ENCODE measurements around the gene CCHCR1.

Gene CCHCR1

GRCh38 chr6:31126396-31127175, 31.0 kb downstream of the CCHCR1 start:
- no peak for DNase-seq

GRCh38 chr6:31125586-31126363, 31.8 kb downstream of the CCHCR1 start:
- no peak for DNase-seq

GRCh38 chr6:31125162-31125561, 32.4 kb downstream of the CCHCR1 start:
- DNase-seq: no peak

GRCh38 chr6:31122791-31123706, 34.6 kb downstream of the CCHCR1 start:
- no peak for DNase-seq

- no peak for DNase-seq
These were observed 36.3 kb downstream of the CCHCR1 start for GRCh38 chr6:31121131-31121790.

- DNase-seq: no peak
These were observed 37.3 kb downstream of the CCHCR1 start, which contains the start of gene CDSN for GRCh38 chr6:31120151-31120915. TSS of gene CDSN (minus strand) at chr6:31120446. CDS start at chr6:31120419, 27 bp downstream.

- no peak for DNase-seq
These were observed 39.4 kb downstream of the CCHCR1 start for GRCh38 chr6:31118178-31118577.

GRCh38 chr6:31116661-31117385, 40.8 kb downstream of the CCHCR1 start:
- no peak for DNase-seq

GRCh38 chr6:31115941-31116560, 41.6 kb downstream of the CCHCR1 start:
- no peak for DNase-seq

- no peak for DNase-seq
These were observed 42.4 kb downstream of the CCHCR1 start for GRCh38 chr6:31114970-31115849.

- no peak for DNase-seq
These were observed 43.1 kb downstream of the CCHCR1 start, which contains the start of gene PSORS1C1 for GRCh38 chr6:31114541-31114878. TSS of gene PSORS1C1 (plus strand) at chr6:31114800. CDS start at chr6:31129633, 14,833 bp downstream.

- no peak for DNase-seq
These were observed 43.6 kb downstream of the CCHCR1 start for GRCh38 chr6:31113861-31114540.

GRCh38 chr6:31112478-31112877, 45.1 kb downstream of the CCHCR1 start, which contains the start of gene C6orf15:
TSS of gene C6orf15 (minus strand) at chr6:31112575. CDS start at chr6:31112555, 20 bp downstream.
- no peak for DNase-seq

- DNase-seq: no peak
These were observed 45.9 kb downstream of the CCHCR1 start for GRCh38 chr6:31111712-31112111.

- DNase-seq: no peak
These were observed 46.6 kb downstream of the CCHCR1 start for GRCh38 chr6:31110825-31111582.

GRCh38 chr6:31107052-31107451, 50.5 kb downstream of the CCHCR1 start:
- no peak for DNase-seq

GRCh38 chr6:31103136-31103535, 54.5 kb downstream of the CCHCR1 start:
- no peak for DNase-seq

- DNase-seq: no peak
These were observed 59.1 kb downstream of the CCHCR1 start for GRCh38 chr6:31098449-31098938.

Measured in CD4-positive, alpha-beta T cell treated with Interleukin-1 beta for 1 hour (primary cell).